Activated CD4-positive, alpha-beta T cell treated with anti-CD3 and anti-CD28 coated beads for 36 hours (primary cell): ENCODE measurements around the gene POLN. TPM values are rescaled to one million over a fixed set of nuclear protein-coding genes. Genes with fewer than 3 reads are reported as not detected.

Experiments used
- ATAC-seq: fragments of 200-7000 bp; cut with Tn5 transposase; one replicate; pipeline ENCODE4 v1.10.0; 2021; ENCODE audit warnings: mild to moderate bottlenecking, moderate library complexity
- CTCF ChIA-PET: fragments of 350-600 bp; sonication (Branson Sonifier 250); formaldehyde crosslinking; loops from one replicate; lab custom pipeline; 2021; ENCODE audit warnings: antibody characterized with exemption; lab: Charles Lee
- POLR2A ChIA-PET: fragments of 350-600 bp; sonication (Branson Sonifier 250); formaldehyde crosslinking; loops from one replicate; lab custom pipeline; 2021; ENCODE audit warnings: antibody characterized with exemption, inconsistent platforms; lab: Charles Lee
- DNase-seq: peaks from one replicate; pipeline ENCODE4 v3.0.0-alpha.2; 2020
- H3K27ac Mint-ChIP-seq: one replicate; pipeline ENCODE4 v1.8.0; 2021; ENCODE audit warnings: mixed read lengths
- H3K27me3 Mint-ChIP-seq: one replicate; pipeline ENCODE4 v1.8.0; 2021; ENCODE audit warnings: mixed read lengths
- H3K36me3 Mint-ChIP-seq: one replicate; pipeline ENCODE4 v1.8.0; 2021; ENCODE audit warnings: low read depth, mixed read lengths
- H3K4me1 Mint-ChIP-seq: one replicate; pipeline ENCODE4 v1.8.0; 2021; ENCODE audit warnings: mixed read lengths
- H3K4me3 Mint-ChIP-seq: one replicate; pipeline ENCODE4 v1.8.0; 2021; ENCODE audit warnings: mild to moderate bottlenecking, moderate library complexity, mixed read lengths
- H3K9me3 Mint-ChIP-seq: one replicate; pipeline ENCODE4 v1.8.0; 2021; ENCODE audit warnings: low read depth, mixed read lengths
- intact Hi-C, 2 experiments: fragments of 100-400 bp; cut with DNase I in 1 of 2; cut with micrococcal nuclease in 1 of 2; formaldehyde crosslinking; loops; one replicate each; pipeline versions ENCODE4 v1.14.2 to v1.15.1; 2022 to 2024; cut with DNase I, micrococcal nuclease
- total RNA-seq, 2 experiments: library from RNA; stranded (reverse); gene quantifications; one replicate each; pipeline ENCODE4 v1.2.3, GENCODE V29; 2021

Gene POLN
- total RNA-seq, 2 experiments from 2014 or later, result 2.3 to 3.2 TPM

DNA sequence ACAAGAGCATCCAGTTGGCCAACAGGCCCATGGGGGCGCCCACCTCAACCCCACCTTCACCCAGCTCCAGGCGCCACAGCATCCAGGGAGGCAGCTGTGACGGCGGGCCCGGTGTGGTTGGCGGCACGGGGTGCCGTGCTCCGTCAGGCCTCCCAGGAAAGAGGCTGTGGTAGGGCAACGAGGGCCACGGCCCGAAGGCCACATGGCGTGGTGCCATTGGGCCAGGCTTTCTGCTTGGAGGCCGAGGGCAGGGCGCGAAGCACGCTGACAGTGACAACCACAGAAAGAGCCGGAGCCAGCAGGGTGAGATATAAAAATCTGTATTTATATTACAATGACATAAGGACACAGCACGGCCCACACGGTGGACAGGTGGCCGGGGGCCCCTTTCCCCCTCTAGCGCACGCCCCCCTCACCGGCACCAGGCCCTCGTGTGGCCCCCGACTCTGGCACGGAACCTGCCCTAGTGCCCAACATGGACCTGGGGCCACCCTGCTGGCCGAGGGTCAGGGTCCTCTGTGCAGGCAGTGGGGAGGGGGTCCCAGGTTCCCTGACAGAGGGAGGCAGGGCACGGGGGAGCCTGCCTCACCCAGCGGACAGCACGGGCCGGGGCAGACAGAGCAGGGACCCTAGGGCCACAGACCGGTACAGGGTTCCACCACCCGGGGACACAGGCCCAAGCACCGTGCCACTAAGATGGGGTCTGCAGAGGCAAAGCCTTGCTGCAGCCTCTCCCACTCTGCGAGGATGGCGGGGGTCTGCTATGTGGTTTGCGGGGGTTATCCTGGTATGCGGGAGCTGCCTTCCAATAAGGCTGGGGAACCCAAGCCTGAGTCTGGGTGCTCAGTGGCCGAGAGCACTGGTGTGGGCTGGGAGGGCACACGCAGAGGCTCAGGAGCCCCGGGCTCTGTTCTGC is 5.5 kb upstream of the POLN start:
- ChIA-PET CTCF (no interaction called here), POLR2A (no interaction called here)
- H3K36me3 Mint-ChIP-seq, result no peaks in the 10 kb centered on the region
- DNase-seq (peak; percentile 4), ATAC-seq (no peak)
- no peak overlapping the region for H3K4me3 Mint-ChIP-seq
- no peak overlapping the region for H3K27ac Mint-ChIP-seq
- intact Hi-C loops, result no loop called here
- no peaks in the 10 kb centered on the region for H3K27me3 Mint-ChIP-seq
- H3K4me1 Mint-ChIP-seq, result peaks cover 18% of the 10 kb centered on the region
- H3K9me3 Mint-ChIP-seq, result no peaks in the 10 kb centered on the region

DNA sequence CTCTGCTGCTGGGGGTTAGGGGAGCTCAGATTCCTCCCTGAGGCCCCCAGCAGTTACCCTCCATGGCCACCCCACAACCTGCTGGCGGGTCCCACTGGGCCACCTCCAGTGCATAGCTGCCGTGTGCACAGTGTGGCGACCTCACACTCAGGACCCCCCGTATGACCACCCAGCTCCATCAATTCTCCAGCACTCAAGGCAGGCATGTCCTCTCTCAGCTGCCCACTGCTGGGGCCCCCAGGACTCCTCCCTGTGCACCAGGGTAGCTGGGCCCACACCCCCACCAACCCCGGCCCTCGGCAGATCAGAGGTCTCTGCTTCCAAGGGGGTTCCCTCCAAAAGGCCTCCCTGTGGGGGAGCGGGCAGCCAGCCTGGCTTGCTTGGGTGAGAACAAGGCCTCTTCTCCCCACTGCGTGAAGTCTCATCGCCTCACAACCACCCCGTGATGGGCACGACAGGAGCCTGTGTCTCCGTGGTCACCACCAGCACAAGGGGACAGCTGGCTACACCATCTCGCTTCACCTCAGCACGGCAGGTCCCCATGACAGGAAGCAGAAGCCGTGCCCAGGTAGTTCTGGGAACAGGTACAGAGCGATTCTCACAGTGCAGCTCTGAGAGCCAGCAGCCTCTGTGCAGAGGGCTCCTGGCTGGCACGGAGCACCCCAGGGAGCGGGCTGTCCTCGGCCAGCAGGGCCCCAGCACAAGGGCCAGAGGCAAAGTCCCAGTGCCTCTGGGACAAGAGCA is 4.6 kb upstream of the POLN start:
- intact Hi-C loops, result no loop called here
- Mint-ChIP-seq H3K27ac (no peak overlapping the region), H3K27me3 (no peaks in the 10 kb centered on the region), H3K36me3 (no peaks in the 10 kb centered on the region), H3K4me3 (no peak overlapping the region), H3K9me3 (no peaks in the 10 kb centered on the region), H3K4me1 (peaks cover 19% of the 10 kb centered on the region)
- no peak for ATAC-seq
- no peak for DNase-seq
- ChIA-PET CTCF (no interaction called here), POLR2A (no interaction called here)

DNA sequence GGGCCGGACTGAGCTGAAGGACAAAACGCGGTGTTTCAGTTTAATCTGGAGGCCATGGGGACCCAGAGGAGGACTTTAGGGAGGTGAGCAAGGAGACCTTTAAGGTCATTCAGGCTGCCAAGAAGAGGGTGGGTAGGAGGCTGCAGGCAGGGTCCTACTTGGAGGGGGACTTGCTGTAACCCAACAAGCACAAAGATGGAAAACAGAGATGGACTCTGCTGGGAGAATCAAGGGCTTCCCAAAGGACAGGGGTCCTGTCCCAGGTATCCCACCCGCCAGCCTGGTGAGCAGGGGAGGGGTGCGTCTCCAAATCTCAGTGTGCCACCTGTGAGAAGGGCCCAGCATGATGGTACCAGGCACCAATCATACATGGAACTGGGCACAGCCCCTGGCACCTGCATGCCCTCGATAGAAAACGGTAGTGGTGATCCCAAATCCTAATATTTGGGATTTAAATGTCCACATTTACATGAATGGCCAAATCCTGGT is 3.9 kb upstream of the POLN start:
- peaks cover 2% of the 10 kb centered on the region for H3K36me3 Mint-ChIP-seq
- H3K27ac Mint-ChIP-seq, result no peak overlapping the region
- no peaks in the 10 kb centered on the region for H3K27me3 Mint-ChIP-seq
- no peaks in the 10 kb centered on the region for H3K9me3 Mint-ChIP-seq
- ATAC-seq (no peak), DNase-seq (no peak)
- CTCF ChIA-PET, result interaction anchor here (0.6 kb wide), 1 partner anchor 200 kb away, joined by 3 read pairs; no protein-coding TSS in a partner anchor
- no peak overlapping the region for H3K4me3 Mint-ChIP-seq
- POLR2A ChIA-PET, result no interaction called here
- H3K4me1 Mint-ChIP-seq, result peaks cover 20% of the 10 kb centered on the region
- intact Hi-C loops, result no loop called here

DNA sequence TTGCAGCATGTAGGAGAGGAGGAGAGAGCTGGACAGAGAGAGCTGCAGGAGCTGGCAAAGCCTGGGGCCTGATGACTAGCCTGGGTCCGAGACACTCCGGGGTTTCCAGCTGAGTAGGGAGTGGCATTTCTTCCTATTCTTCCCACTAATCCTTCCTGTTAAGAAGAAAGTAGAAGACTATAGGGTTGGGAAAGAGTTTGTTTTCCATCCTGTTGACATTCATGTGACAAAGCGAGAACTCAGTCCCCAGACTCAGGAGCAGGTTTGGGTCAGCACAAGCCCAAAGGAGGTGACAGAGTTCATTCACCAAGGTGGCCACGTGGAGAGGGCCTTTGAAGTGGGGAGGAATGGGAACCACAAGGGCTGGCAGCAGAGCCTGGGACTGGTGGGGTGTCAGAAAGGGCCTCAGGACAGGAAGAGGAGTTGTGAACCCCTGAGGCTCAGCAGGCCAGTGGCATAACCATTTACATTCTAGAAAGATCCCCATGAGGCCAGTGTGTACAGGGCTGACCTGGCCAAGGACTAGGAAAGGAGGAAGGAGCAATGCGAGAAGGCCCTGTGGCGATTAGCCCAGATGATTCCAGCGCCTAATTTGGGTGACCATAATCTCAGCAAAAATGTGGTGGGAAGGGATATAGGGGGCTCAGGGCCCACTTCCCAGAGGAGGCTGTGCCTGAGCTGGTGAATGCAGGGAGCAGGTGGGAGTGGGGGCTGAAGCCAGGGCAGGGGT is 3.3 kb upstream of the POLN start:
- Mint-ChIP-seq H3K27ac (peak overlapping the region; percentile 3), H3K4me3 (no peak overlapping the region), H3K9me3 (no peaks in the 10 kb centered on the region), H3K27me3 (no peaks in the 10 kb centered on the region), H3K36me3 (peaks cover 8% of the 10 kb centered on the region), H3K4me1 (peaks cover 26% of the 10 kb centered on the region)
- intact Hi-C loops, result no loop called here
- ChIA-PET CTCF (interaction anchor here (0.5 to 0.6 kb wide), 2 partner anchors 61 to 201 kb away, joined by 3 to 4 read pairs; no protein-coding TSS in a partner anchor), POLR2A (no interaction called here)
- DNase-seq (no peak), ATAC-seq (no peak)

DNA sequence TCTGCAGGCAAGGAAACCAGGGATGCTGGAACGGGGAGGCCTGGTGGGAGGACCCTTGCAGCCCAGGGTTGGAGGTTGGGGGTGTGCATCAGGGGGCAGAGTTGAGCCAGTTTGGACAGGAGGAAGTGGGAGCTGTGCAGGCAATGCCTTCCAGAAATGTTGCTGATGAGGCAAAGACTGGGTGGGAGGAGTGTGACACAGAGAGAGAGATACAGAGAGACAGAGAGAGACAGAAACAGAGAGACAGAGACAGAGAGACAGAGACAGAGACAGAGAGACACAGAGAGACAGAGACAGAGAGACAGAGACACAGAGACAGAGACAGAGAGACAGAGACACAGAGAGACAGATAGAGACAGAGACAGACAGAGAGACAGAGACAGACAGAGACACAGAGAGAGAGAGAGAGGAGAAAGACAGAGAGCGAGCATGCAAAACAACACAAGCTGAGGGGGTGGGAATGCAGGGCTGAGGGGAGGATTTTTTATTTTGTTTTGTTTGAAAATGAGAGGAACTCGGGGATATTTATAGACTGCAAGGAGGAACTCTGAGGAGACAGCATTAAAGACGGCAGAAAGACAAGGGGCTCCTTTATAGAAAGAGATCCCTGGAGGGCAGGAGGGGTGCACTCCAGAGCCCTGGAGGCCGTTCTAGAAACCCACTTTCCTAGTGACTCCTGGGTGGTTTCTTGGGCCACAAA is 1.9 kb upstream of the POLN start:
- Mint-ChIP-seq H3K36me3 (peaks cover 18% of the 10 kb centered on the region), H3K4me1 (peaks cover 38% of the 10 kb centered on the region), H3K27me3 (no peaks in the 10 kb centered on the region), H3K27ac (peak overlapping the region; percentile 40), H3K4me3 (no peak overlapping the region), H3K9me3 (no peaks in the 10 kb centered on the region)
- intact Hi-C loops, result loop anchor here (2.0 to 5.0 kb wide), 9 partner anchors 39 to 1713 kb away; partner anchors contain the start of genes ADD1 (in 1 of the 2), FAM193A (in 1 of the 2), NSD2 (in 1 of the 2) and SLBP (in 1 of the 2)
- POLR2A ChIA-PET, result interaction anchor here (0.6 to 0.7 kb wide), 2 partner anchors 18 to 619 kb away, joined by 3 read pairs; partner anchors contain the start of gene MXD4
- CTCF ChIA-PET, result interaction anchor here (1.0 kb wide), 2 partner anchors 169 to 175 kb away, joined by 3 read pairs; partner anchors contain the start of gene CFAP99
- ATAC-seq, result no peak
- peak; percentile 43 for DNase-seq

DNA sequence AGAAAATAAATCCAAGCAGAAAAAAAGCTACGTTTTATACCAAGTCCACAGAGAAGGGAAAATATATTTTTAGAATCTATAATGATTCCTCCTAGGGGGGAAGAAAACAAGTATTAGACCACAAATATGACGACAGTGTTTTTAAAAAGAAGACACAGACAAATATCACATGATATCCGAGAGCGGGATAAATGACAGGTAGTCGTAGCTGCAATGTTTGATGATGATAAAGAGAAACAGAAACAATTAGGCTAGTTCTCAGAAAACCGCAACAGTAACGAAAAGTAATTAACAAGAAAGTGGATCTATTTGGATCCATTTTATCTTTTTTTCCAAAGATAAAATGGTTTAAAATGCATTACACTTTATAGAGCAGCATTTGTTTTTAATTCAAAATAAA is 918 bp downstream of the POLN start:
- POLR2A ChIA-PET, result interaction anchor here (1.4 to 2.9 kb wide), 2 partner anchors 21 to 227 kb away, joined by 3 to 15 read pairs; partner anchors contain the start of gene MXD4
- CTCF ChIA-PET, result interaction anchor here (0.6 to 4.4 kb wide), 6 partner anchors 15 to 223 kb away, joined by 3 to 25 read pairs (median 3); partner anchors contain the start of genes CFAP99 and ZFYVE28
- H3K27ac Mint-ChIP-seq, result peak overlapping the region; percentile 88
- peaks cover 36% of the 10 kb centered on the region for H3K36me3 Mint-ChIP-seq
- DNase-seq (no peak), ATAC-seq (no peak)
- peaks cover 59% of the 10 kb centered on the region for H3K4me1 Mint-ChIP-seq
- peak overlapping the region; percentile 91 for H3K4me3 Mint-ChIP-seq
- intact Hi-C loops, result loop anchor here in 1 of 2 experiments (2.0 to 5.0 kb wide), 5 partner anchors 506 to 1716 kb away; partner anchors contain the start of gene ADD1
- H3K9me3 Mint-ChIP-seq, result no peaks in the 10 kb centered on the region
- no peaks in the 10 kb centered on the region for H3K27me3 Mint-ChIP-seq

DNA sequence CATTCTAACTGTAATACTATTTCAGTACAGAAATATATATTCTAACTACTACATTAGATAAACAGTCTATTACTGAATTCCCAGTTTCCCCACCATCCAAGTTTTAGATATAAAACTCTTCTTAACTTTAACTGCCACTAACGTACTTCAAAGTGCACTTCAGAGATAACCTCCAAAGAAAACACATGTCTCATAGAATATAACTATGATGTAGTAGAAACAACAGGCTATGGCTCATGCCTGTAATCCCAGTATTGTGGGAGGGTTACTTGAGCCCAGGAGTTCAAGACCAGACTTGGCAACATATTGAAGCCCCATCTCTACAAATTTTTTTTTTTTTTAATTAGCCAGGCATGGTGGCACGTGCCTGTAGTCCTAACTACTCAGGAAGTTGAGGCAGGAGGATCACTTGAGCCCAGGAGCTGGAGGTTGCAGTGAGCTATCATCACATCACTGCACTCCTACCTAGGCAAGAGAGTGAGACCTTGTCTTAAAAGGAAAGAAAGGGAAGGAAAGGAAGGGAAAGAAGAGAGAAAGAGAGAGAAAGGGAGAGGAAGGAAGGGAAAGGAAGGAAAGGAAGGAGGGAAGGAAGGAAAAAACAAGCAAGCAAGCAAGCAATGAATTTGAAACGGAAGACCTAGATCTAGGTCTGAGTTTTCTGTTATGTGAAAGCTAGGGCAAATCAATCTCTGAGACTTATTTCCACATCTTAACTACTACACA is 4.8 kb downstream of the POLN start:
- Mint-ChIP-seq H3K27ac (peak overlapping the region; percentile 70), H3K36me3 (peaks cover 50% of the 10 kb centered on the region), H3K4me1 (peaks cover 59% of the 10 kb centered on the region), H3K27me3 (no peaks in the 10 kb centered on the region), H3K9me3 (no peaks in the 10 kb centered on the region), H3K4me3 (peak overlapping the region; percentile 29)
- intact Hi-C loops, result no loop called here
- DNase-seq (no peak), ATAC-seq (no peak)
- ChIA-PET CTCF (interaction anchor here (0.7 to 4.4 kb wide), 5 partner anchors 16 to 492 kb away, joined by 3 to 25 read pairs (median 6); partner anchors contain the start of gene RNF4), POLR2A (interaction anchor here (0.6 kb wide), 1 partner anchor 224 kb away, joined by 3 read pairs; no protein-coding TSS in a partner anchor)

DNA sequence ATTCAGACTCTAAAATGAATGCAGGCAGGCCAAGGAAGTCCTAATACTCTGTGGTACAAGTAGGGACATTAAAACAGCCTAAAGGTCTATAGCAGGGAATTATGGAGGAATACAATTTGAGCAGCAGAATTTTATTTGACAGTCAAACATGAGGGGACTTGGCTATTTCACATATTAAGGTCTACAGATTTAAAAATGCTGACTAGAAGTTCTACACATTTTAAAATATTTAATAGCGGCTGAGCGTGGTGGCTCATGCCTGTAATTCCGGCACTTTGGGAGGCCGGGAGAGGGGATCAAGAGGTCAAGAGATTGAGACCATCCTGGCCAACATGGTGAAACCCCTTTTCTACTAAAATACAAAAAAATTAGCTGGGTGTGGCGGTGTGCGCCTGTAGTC is 10.8 kb downstream of the POLN start:
- POLR2A ChIA-PET, result interaction anchor here (0.5 kb wide), 1 partner anchor 137 kb away, joined by 3 read pairs; no protein-coding TSS in a partner anchor
- no peak for DNase-seq
- CTCF ChIA-PET, result interaction anchor here (0.7 kb wide), 1 partner anchor 839 kb away, joined by 3 read pairs; no protein-coding TSS in a partner anchor

DNA sequence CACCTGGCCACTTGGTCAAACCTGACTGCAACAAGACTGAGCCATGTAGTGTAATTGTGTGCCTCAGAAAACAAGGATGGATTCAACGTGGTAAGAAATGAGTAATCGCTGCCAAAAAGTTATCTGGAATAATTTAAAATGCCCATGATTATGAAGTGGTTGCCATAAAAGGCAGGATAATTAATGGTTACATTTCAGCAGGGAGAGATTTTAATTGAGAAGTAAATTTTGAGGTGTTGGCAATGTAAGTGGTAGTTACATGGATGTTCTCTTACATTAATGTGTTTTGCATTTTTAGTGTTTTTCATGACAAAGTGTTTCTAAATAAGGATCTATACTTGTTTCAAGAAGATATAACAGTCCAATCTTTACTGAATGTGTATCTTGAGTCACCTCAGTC is 15.7 kb downstream of the POLN start:
- ChIA-PET POLR2A (no interaction called here), CTCF (no interaction called here)
- intact Hi-C loops, result no loop called here
- Mint-ChIP-seq H3K4me3 (no peak overlapping the region), H3K36me3 (peaks cover 4% of the 10 kb centered on the region), H3K27ac (no peak overlapping the region), H3K9me3 (no peaks in the 10 kb centered on the region), H3K4me1 (no peaks in the 10 kb centered on the region), H3K27me3 (no peaks in the 10 kb centered on the region)
- ATAC-seq (no peak), DNase-seq (no peak)

More for the DNA sequence above, 10.8 kb downstream of the POLN start:
- Mint-ChIP-seq H3K9me3 (no peaks in the 10 kb centered on the region), H3K36me3 (peaks cover 18% of the 10 kb centered on the region), H3K4me1 (peaks cover 21% of the 10 kb centered on the region), H3K27me3 (no peaks in the 10 kb centered on the region), H3K4me3 (no peak overlapping the region), H3K27ac (no peak overlapping the region)
- ATAC-seq, result no peak
- intact Hi-C loops, result no loop called here
